H9 (cell line): Measurements from ENCODE around the gene PLXNC1. TPM values are rescaled to one million over a fixed set of nuclear protein-coding genes. Genes with fewer than 3 reads are reported as not detected.

ENCODE experiments used
- DNase-seq: peaks from one replicate; pipeline ENCODE4 v3.0.0-alpha.2; 2017
- H2AFZ ChIP-seq: one replicate; pipeline ENCODE4 v1.6.1; 2013; ENCODE audit warnings: mild to moderate bottlenecking, low read length, control low read depth, moderate library complexity
- H2AK5ac ChIP-seq: 2 replicates; pipeline ENCODE4 v1.6.1; 2013; ENCODE audit warnings: low read length, control low read depth, mixed read lengths; ENCODE audit not compliant: insufficient read length
- H2BK120ac ChIP-seq: one replicate; pipeline ENCODE4 v1.6.1; 2013; ENCODE audit warnings: low read depth, mild to moderate bottlenecking, low read length, control low read depth, inconsistent platforms; ENCODE audit not compliant: poor library complexity, severe bottlenecking
- H2BK12ac ChIP-seq: 2 replicates; pipeline ENCODE4 v1.6.1; 2013; ENCODE audit warnings: low read length, control low read depth, mixed read lengths, low read depth; ENCODE audit not compliant: insufficient read length
- H2BK15ac ChIP-seq: 2 replicates; pipeline ENCODE4 v1.6.1; 2013; ENCODE audit warnings: low read depth, low read length, control low read depth
- H2BK20ac ChIP-seq: one replicate; pipeline ENCODE4 v1.6.1; 2013; ENCODE audit warnings: low read depth, mild to moderate bottlenecking, low read length, control low read depth, inconsistent platforms; ENCODE audit not compliant: poor library complexity, severe bottlenecking
- H2BK5ac ChIP-seq: 2 replicates; pipeline ENCODE4 v1.6.1; 2013; ENCODE audit warnings: low read length, control low read depth, mixed read lengths; ENCODE audit not compliant: insufficient read length
- H3K14ac ChIP-seq: 2 replicates; pipeline ENCODE4 v1.6.1; 2013; ENCODE audit warnings: low read length, control low read depth; ENCODE audit not compliant: insufficient read depth
- H3K18ac ChIP-seq: 2 replicates; pipeline ENCODE4 v1.6.1; 2013; ENCODE audit warnings: low read depth, mild to moderate bottlenecking, mixed read lengths, low read length, control low read depth; ENCODE audit not compliant: insufficient read length
- H3K23ac ChIP-seq: 2 replicates; pipeline ENCODE4 v1.6.1; 2013; ENCODE audit warnings: low read length, control low read depth, mixed read lengths, low read depth; ENCODE audit not compliant: insufficient read length
- H3K23me2 ChIP-seq: 2 replicates; pipeline ENCODE4 v1.6.1; 2013; ENCODE audit warnings: low read depth, mild to moderate bottlenecking, mixed read lengths, low read length, control low read depth; ENCODE audit not compliant: insufficient read length, poor library complexity, severe bottlenecking
- H3K27ac ChIP-seq: 2 replicates; pipeline ENCODE4 v1.5.1; 2013; ENCODE audit warnings: low read length, control low read depth, mixed read lengths, low read depth; ENCODE audit not compliant: insufficient read length
- H3K27me3 ChIP-seq: 2 replicates; pipeline ENCODE4 v1.6.1; 2013; ENCODE audit warnings: low read length, control low read depth, inconsistent platforms; ENCODE audit not compliant: insufficient read depth
- H3K4ac ChIP-seq: 2 replicates; pipeline ENCODE4 v1.6.1; 2013; ENCODE audit warnings: low read depth, mild to moderate bottlenecking, control low read depth, inconsistent platforms, low read length, moderate library complexity
- H3K4me1 ChIP-seq: 2 replicates; pipeline ENCODE4 v1.6.1; 2013; ENCODE audit warnings: low read length, control low read depth, inconsistent platforms; ENCODE audit not compliant: insufficient read depth
- H3K4me2 ChIP-seq: 2 replicates; pipeline ENCODE4 v1.6.1; 2013; ENCODE audit warnings: low read length, control low read depth, mixed read lengths; ENCODE audit not compliant: insufficient read length, insufficient read depth
- H3K56ac ChIP-seq: 2 replicates; pipeline ENCODE4 v1.6.1; 2013; ENCODE audit warnings: low read depth, mild to moderate bottlenecking, mixed read lengths, low read length, control low read depth; ENCODE audit not compliant: insufficient read length
- H3K79me1 ChIP-seq: 2 replicates; pipeline ENCODE4 v1.6.1; 2013; ENCODE audit warnings: low read depth, mild to moderate bottlenecking, moderate library complexity, low read length, control low read depth, inconsistent platforms; ENCODE audit not compliant: insufficient read depth, poor library complexity, severe bottlenecking
- H3K79me2 ChIP-seq: 2 replicates; pipeline ENCODE4 v1.6.1; 2013; ENCODE audit warnings: low read length, control low read depth, inconsistent platforms; ENCODE audit not compliant: insufficient read depth
- H3K9ac ChIP-seq: 2 replicates; pipeline ENCODE4 v1.6.1; 2013; ENCODE audit warnings: low read length, control low read depth, mixed read lengths; ENCODE audit not compliant: insufficient read length; ENCODE audit errors: extremely low read depth
- H3K9me3 ChIP-seq: one replicate; pipeline ENCODE4 v1.6.1; 2013; ENCODE audit warnings: low read depth, low read length, inconsistent platforms; ENCODE audit not compliant: control insufficient read depth
- H3T11ph ChIP-seq: one replicate; pipeline ENCODE4 v1.6.1; 2013; ENCODE audit warnings: mild to moderate bottlenecking, low read length, control low read depth, inconsistent platforms
- H4K20me1 ChIP-seq: one replicate; pipeline ENCODE4 v1.6.1; 2013; ENCODE audit not compliant: control insufficient read depth, insufficient read length, insufficient read depth
- H4K5ac ChIP-seq: 2 replicates; pipeline ENCODE4 v1.6.1; 2013; ENCODE audit warnings: low read depth, mild to moderate bottlenecking, mixed read lengths, low read length, control low read depth; ENCODE audit not compliant: insufficient read length
- H4K8ac ChIP-seq: replicated peaks from 2 replicates; pipeline ENCODE4 v1.6.1; 2013; ENCODE audit warnings: low read length, control low read depth, mixed read lengths, low read depth; ENCODE audit not compliant: insufficient read length
- H4K91ac ChIP-seq: 2 replicates; pipeline ENCODE4 v1.6.1; 2013; ENCODE audit warnings: low read depth, mild to moderate bottlenecking, moderate library complexity, mixed read lengths, low read length, control low read depth; ENCODE audit not compliant: insufficient read length
- H3K27ac Mint-ChIP-seq, 3 experiments: 2 replicates in 2 of 3; 3 replicates in 1 of 3; pipeline ENCODE4 v1.8.0; 2020 to 2021; ENCODE audit warnings: mixed read lengths in 3 of 3, mild to moderate bottlenecking in 1 of 3, moderate library complexity in 1 of 3
- H3K27me3 Mint-ChIP-seq: 2 replicates; pipeline ENCODE4 v1.8.0; 2021; ENCODE audit warnings: low read depth, mild to moderate bottlenecking, moderate library complexity, mixed read lengths
- H3K36me3 Mint-ChIP-seq, 3 experiments: 2 replicates in 2 of 3; 3 replicates in 1 of 3; pipeline ENCODE4 v1.8.0; 2020 to 2021; ENCODE audit warnings: low read depth in 3 of 3, mixed read lengths in 3 of 3; ENCODE audit not compliant: insufficient read depth in 1 of 3
- H3K4me1 Mint-ChIP-seq, 2 experiments: 2 replicates each; pipeline ENCODE4 v1.8.0; 2020; ENCODE audit warnings: mixed read lengths in 2 of 2
- H3K4me3 Mint-ChIP-seq, 2 experiments: 2 replicates in 1 of 2; 3 replicates in 1 of 2; pipeline ENCODE4 v1.8.0; 2020 to 2021; ENCODE audit warnings: mild to moderate bottlenecking in 2 of 2, mixed read lengths in 2 of 2, moderate library complexity in 1 of 2
- H3K9me3 Mint-ChIP-seq, 2 experiments: 2 replicates in 1 of 2; 3 replicates in 1 of 2; pipeline ENCODE4 v1.8.0; 2020; ENCODE audit warnings: mild to moderate bottlenecking in 2 of 2, mixed read lengths in 2 of 2, moderate library complexity in 1 of 2
- WGBS: extraction: QIAGEN DNeasy Blood & Tissue Kit; methylation state at CpG from one replicate; pipeline ENCODE4 v1.1.7; 2013; ENCODE audit warnings: missing lambda C conversion rate, low lambda C conversion rate, mixed read lengths; ENCODE audit not compliant: insufficient read length; ENCODE audit errors: extremely low coverage; 5-methylcytosine and 5-hydroxymethylcytosine counted together
- long read RNA-seq: library from polyadenylated mRNA; unstranded; transcript quantifications from one replicate; pipeline ENCODE4 v2.0.0, GENCODE V29; 2020
- total RNA-seq: library from RNA; stranded (reverse); gene quantifications from 2 replicates; pipeline ENCODE4 v1.2.1, GENCODE V29; 2021
- TF ChIP-seq, protein P1 (sequence below): fragments of 200-600 bp; sonication (generic); conservative IDR thresholded peaks from 3 replicates; pipeline ENCODE4 v1.8.0; 2021; ENCODE audit warnings: antibody characterized with exemption, mild to moderate bottlenecking

Gene PLXNC1
- total RNA-seq: 0.53 and 1.2 TPM in 2 replicates
- long read RNA-seq, partial matches to known transcripts: 0 of 1 reads
- long read RNA-seq, other reads (novel, unspliced or antisense): 1 of 1 reads

DNA sequence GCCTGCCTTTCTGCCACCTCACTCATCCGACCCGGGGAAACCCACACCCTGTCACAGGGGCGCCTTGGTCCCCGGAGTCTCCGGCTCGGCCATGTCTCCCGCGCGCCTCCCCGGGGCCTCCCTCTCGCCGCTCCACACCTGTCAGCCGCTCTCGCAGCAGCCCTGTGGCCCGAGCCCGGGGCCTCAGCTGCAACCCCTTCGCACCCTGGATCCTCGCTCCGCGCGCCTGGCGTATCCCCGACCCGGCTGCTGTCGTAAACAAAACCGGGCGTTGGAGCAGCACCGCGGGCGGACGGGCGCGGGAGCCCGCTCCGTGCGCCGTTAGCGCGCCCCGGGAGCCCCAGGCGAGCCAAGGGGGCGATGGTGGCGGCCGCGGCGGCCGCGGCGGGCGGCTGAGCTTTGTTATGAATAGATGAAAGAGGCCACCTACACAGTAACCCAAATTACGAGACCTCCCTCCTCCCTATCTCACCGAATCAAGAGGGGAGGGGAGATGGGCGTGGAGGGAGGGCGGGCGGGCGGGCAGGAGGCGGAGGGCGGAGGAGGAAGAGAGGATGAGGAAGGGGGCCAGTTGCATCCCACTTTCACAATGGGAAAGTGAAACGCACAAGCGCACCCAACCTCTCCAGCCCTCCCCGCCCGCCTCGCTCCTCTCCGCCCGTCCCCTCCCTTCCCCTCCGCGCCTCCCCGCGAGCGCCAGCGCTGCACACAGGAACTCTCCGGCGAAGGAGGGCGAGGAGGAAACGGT lies at the start of gene PLXNC1:
Gene PLXNC1 (plus strand): TSS at position 587 of the 748 bp plus-strand sequence. CDS start 395 bp downstream, outside the sequence.
- H4K5ac ChIP-seq: no peak within 1 kb of the TSS
- peaks cover 42% of the 10 kb centered on the region for H3K27me3 ChIP-seq
- no peak within 1 kb of the TSS for H2BK120ac ChIP-seq
- Mint-ChIP-seq H3K36me3 (no peaks in the 10 kb centered on the region), H3K9me3 (no peaks in the 10 kb centered on the region), H3K27ac (no peak within 1 kb of the TSS), H3K27me3 (peaks cover 92% of the 10 kb centered on the region), H3K4me3 (peak within 1 kb of the TSS; percentile 58 to 87), H3K4me1 (peaks cover 34 to 48% of the 10 kb centered on the region in 2 experiments)
- no peak within 1 kb of the TSS for H3K27ac ChIP-seq
- peak within 1 kb of the TSS; percentile 76; the same call in 1 of the 2 replicates for H3K14ac ChIP-seq
- H3K4ac ChIP-seq: no peak within 1 kb of the TSS
- H2BK5ac ChIP-seq: no peak within 1 kb of the TSS
- H3K79me1 ChIP-seq: no peaks in the 10 kb centered on the region
- H2BK12ac ChIP-seq: no peak within 1 kb of the TSS
- no peaks in the 10 kb centered on the region for H3K79me2 ChIP-seq
- H3T11ph ChIP-seq: no peak within 1 kb of the TSS
- no peaks in the 10 kb centered on the region for H3K9me3 ChIP-seq
- H4K8ac ChIP-seq: no peak within 1 kb of the TSS
- no peaks in the 10 kb centered on the region; the same call in 1 of the 2 replicates for H3K4me1 ChIP-seq
- H2BK20ac ChIP-seq: no peak within 1 kb of the TSS
- H2BK15ac ChIP-seq: no peak within 1 kb of the TSS
- H4K20me1 ChIP-seq: no peaks in the 10 kb centered on the region
- H3K23me2 ChIP-seq: peaks cover 24% of the 10 kb centered on the region
- peak; percentile 67 for DNase-seq
- H3K9ac ChIP-seq: peak within 1 kb of the TSS; percentile 10
- no peak within 1 kb of the TSS for H3K56ac ChIP-seq
- no peak within 1 kb of the TSS for H4K91ac ChIP-seq
- H3K4me2 ChIP-seq: peak within 1 kb of the TSS; percentile 78
- TF ChIP-seq, protein P1, sequence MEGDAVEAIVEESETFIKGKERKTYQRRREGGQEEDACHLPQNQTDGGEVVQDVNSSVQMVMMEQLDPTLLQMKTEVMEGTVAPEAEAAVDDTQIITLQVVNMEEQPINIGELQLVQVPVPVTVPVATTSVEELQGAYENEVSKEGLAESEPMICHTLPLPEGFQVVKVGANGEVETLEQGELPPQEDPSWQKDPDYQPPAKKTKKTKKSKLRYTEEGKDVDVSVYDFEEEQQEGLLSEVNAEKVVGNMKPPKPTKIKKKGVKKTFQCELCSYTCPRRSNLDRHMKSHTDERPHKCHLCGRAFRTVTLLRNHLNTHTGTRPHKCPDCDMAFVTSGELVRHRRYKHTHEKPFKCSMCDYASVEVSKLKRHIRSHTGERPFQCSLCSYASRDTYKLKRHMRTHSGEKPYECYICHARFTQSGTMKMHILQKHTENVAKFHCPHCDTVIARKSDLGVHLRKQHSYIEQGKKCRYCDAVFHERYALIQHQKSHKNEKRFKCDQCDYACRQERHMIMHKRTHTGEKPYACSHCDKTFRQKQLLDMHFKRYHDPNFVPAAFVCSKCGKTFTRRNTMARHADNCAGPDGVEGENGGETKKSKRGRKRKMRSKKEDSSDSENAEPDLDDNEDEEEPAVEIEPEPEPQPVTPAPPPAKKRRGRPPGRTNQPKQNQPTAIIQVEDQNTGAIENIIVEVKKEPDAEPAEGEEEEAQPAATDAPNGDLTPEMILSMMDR: no peak
- H3K18ac ChIP-seq: no peak within 1 kb of the TSS
- H2AFZ ChIP-seq: no peak within 1 kb of the TSS
- H2AK5ac ChIP-seq: no peak within 1 kb of the TSS
- no CpG with 5 or more reads among the region's 75 CpGs for WGBS
- H3K23ac ChIP-seq: no peak within 1 kb of the TSS
